ENCODE results near the gene TRAPPC4. TPM values are rescaled to one million over a fixed set of nuclear protein-coding genes. Genes with fewer than 3 reads are reported as not detected.

TRAPPC4 gene
- total and polyA plus RNA-seq, 9 donors, result 34.0 to 59.1 (median 55.1) TPM

DNA sequence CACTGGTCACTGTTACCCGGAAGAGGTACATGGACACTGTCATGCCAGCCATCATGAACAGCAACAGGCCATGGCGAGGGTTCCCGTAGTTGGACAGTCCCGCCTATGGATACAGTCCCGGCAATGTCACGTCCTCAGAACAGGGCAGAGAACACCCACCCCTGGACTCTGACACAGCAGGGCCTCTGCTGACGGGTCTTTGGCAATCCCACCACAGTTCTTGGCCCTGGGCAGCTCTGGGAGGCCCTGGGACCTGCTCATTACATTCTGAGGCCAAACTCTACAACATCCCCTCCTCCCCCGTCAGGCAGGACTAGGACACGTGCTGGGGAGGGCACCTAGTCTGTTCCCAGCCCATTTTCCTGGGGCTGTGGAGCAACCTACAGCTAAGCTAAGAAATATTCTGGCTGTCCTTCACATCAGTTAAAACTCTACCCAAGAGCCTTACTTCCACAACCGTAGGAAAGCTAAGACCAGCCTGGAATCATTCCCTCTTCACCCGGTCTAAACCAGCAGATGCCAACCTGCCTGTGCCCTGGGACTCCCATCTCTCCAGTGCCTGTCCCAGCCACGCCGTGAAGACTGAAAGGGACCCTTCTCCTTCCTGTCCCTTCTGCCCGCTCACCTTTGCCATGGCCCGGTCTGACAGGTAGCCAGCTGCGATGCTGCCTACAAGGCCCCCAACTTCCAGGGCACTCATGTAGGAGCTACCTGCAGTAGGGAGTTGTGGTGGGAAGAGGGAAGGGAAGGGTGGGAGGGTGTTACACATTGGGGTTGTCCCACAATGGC, 7.6 kb downstream of the TRAPPC4 start:
- Histone ChIP-seq H3K27ac (no peak overlapping the region), H3K27me3 (no peaks in the 10 kb centered on the region), H3K4me1 (ENCODE audit: insufficient read depth) (peaks cover 2% of the 10 kb centered on the region), H3K4me3 (no peak overlapping the region), H3K36me3 (no peaks in the 10 kb centered on the region), H3K9me3 (no peaks in the 10 kb centered on the region)
- WGBS, 3 donors, result 82 to 86% (median 82%) methylated on average over 16 of the region's 16 CpGs
- TF ChIP-seq EP300 (IDR thresholded peaks at IDR 0.05), result no peak
- no peak for TF ChIP-seq POLR2A (IDR thresholded peaks at IDR 0.05)
- TF ChIP-seq, protein P1, sequence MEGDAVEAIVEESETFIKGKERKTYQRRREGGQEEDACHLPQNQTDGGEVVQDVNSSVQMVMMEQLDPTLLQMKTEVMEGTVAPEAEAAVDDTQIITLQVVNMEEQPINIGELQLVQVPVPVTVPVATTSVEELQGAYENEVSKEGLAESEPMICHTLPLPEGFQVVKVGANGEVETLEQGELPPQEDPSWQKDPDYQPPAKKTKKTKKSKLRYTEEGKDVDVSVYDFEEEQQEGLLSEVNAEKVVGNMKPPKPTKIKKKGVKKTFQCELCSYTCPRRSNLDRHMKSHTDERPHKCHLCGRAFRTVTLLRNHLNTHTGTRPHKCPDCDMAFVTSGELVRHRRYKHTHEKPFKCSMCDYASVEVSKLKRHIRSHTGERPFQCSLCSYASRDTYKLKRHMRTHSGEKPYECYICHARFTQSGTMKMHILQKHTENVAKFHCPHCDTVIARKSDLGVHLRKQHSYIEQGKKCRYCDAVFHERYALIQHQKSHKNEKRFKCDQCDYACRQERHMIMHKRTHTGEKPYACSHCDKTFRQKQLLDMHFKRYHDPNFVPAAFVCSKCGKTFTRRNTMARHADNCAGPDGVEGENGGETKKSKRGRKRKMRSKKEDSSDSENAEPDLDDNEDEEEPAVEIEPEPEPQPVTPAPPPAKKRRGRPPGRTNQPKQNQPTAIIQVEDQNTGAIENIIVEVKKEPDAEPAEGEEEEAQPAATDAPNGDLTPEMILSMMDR (IDR thresholded peaks at IDR 0.05), result no peak
- DNase-seq, result no peak
- intact Hi-C loops (cut with DNase I), result no loop called here

DNA sequence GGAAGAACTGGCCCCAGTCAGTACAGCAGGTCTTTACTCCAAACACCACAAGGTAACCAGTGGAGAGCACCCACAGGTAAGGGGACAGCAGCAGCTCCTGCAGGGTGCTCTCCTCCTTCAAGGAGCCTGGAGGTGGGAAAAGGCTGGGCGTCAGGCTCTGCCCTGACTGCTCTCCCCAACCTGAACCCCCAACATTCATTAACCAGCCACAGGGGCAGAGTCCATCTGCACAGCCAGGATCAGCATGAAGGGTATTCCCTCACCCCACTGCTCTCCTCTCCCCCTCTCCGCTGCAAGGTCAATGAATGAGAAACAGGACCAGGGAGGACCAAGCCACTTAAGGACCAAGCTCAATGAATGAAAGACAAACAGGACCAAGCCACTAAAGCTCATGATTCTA, 8.4 kb downstream of the TRAPPC4 start:
- no peaks in the 10 kb centered on the region for H3K27me3 ChIP-seq
- H3K9me3 ChIP-seq, result no peaks in the 10 kb centered on the region
- no peak for DNase-seq
- H3K4me1 ChIP-seq (ENCODE audit: insufficient read depth), result peaks cover 2% of the 10 kb centered on the region
- 96% methylated on average over 2 of the region's 2 CpGs for WGBS, 3 donors
- H3K4me3 ChIP-seq, result no peak overlapping the region
- intact Hi-C loops (cut with DNase I), result no loop called here
- H3K36me3 ChIP-seq, result no peaks in the 10 kb centered on the region
- no peak for TF ChIP-seq POLR2A (IDR thresholded peaks at IDR 0.05)
- no peak overlapping the region for H3K27ac ChIP-seq

DNA sequence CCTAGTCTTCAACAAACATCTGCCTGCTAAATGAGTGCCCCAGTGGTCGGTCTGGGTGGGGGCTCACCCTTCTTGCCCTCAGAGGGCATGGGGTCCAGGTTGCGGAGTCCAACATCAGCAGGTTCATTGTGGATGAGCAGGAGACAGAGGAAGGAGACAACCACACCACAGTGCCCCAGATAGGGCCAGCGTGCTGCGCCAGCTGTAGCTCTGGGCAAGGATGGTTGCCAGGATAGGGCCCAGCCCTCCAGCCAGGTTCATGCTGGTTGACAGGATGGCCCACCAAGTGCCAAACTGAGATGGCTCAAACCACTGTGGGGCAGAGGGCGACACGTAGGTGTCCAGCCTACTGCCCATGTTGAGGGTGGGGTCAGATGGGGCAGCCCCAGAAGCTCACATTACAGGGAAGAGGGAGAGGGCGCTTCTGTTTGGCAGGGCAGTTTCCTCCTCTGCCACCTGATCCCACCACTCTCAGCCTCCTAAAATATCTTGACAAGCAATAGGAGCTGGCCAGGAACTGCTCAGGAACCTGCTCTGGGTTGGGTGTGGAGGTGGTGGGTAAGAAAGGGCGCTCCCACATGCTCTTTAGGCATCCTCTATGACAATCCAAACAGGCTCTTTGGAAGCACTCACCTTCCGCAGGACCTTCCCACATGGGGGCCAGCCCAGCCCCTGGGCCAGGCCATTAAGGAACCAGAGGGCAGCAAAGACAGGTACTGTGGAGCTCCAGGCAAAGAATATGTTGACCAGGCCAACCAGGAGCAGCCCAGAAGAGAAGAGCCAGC, 9.2 kb downstream of the TRAPPC4 start:
- TF ChIP-seq POLR2A (IDR thresholded peaks at IDR 0.05), result no peak
- TF ChIP-seq, protein P1 (IDR thresholded peaks at IDR 0.05), result no peak
- no peak for TF ChIP-seq EP300 (IDR thresholded peaks at IDR 0.05)
- Histone ChIP-seq H3K4me1 (ENCODE audit: insufficient read depth) (peaks cover 2% of the 10 kb centered on the region), H3K9me3 (no peaks in the 10 kb centered on the region), H3K27me3 (no peaks in the 10 kb centered on the region), H3K36me3 (no peaks in the 10 kb centered on the region), H3K4me3 (no peak overlapping the region), H3K27ac (no peak overlapping the region)
- no peak for DNase-seq
- intact Hi-C loops (cut with DNase I), result no loop called here
- WGBS, 3 donors, result 89 to 95% (median 95%) methylated on average over 9 of the region's 9 CpGs

DNA sequence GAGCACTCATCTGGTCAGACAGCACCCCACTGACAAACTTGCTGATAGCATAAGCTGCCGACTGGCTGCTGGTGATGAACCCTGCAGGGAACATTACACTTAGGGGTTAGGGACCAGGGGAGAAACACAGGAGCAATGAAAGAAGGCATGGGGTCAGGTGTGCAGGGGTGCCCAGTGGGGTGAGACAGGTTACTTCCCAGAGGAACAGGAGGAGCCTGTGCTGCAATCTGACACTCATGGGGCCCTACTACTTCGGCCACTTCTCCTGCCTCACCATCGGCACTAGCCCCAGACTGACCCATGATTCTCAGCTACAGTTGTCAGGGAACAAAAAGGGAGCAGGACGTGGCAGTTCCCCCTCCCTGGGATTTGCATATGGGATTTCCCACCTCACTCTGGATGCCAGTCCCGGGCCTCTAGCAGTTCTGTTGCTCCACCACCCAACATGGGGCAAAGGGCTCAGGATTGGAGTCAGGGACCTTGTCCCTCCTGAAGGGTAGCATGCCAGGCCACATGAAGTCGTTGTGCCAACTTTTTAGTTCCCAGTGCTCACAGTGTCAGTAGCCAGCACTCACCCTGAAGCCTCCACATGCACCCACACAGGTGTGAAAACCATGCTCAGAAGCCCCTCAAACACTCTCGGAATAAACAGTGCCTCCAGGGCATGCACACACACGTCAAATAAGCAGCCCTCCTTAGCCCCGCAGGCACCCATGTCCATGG, 9.9 kb downstream of the TRAPPC4 start:
- H3K4me1 ChIP-seq (ENCODE audit: insufficient read depth), result peaks cover 2% of the 10 kb centered on the region
- 80 to 88% (median 85%) methylated on average over 9 of the region's 9 CpGs for WGBS, 3 donors
- H3K4me3 ChIP-seq, result no peak overlapping the region
- TF ChIP-seq EP300 (IDR thresholded peaks at IDR 0.05) (no peak), POLR2A (IDR thresholded peaks at IDR 0.05) (no peak)
- TF ChIP-seq, protein P1 (IDR thresholded peaks at IDR 0.05), result no peak
- no peak overlapping the region for H3K27ac ChIP-seq
- DNase-seq, result no peak
- H3K36me3 ChIP-seq, result no peaks in the 10 kb centered on the region
- intact Hi-C loops (cut with DNase I), result no loop called here
- H3K27me3 ChIP-seq, result no peaks in the 10 kb centered on the region
- no peaks in the 10 kb centered on the region for H3K9me3 ChIP-seq
